ENCODE measurements around the gene PPP1R10. TPM values are rescaled to one million over a fixed set of nuclear protein-coding genes. Genes with fewer than 3 reads are reported as not detected.

The PPP1R10 gene
- total RNA-seq, 4 donors from 2014 or later: 49.1 to 72.2 (median 57.0) TPM

- no peak for DNase-seq
- 40 to 42% methylated on average over 1 of the region's 1 CpG for whole genome bisulfite sequencing, 2 donors
- peaks cover 26 to 31% of the 10 kb centered on the region in 2 donors for H3K36me3 ChIP-seq
- peak overlapping the region; percentile 75 to 98 (median 97) for H3K27ac ChIP-seq
- TF ChIP-seq POLR2A (IDR thresholded peaks at IDR 0.05) (no peak), CTCF (IDR thresholded peaks at IDR 0.05) (peak in 3 of 6 experiments; percentile 24 to 27 (median 25))
- no peaks in the 10 kb centered on the region for H3K27me3 ChIP-seq
- peaks cover 42 to 46% of the 10 kb centered on the region in 2 donors for H3K4me1 ChIP-seq
- intact Hi-C loops (cut with DNase I): no loop called here
- H3K9me3 ChIP-seq: no peaks in the 10 kb centered on the region
- no peak overlapping the region for H3K4me3 ChIP-seq (replicated peaks in 1 of 3)
These were observed 4.8 kb downstream of the PPP1R10 start for GRCh38 chr6:30612213-30612612.

- no peaks in the 10 kb centered on the region for H3K27me3 ChIP-seq
- TF ChIP-seq POLR2A (IDR thresholded peaks at IDR 0.05) (no peak), CTCF (IDR thresholded peaks at IDR 0.05) (no peak)
- H3K36me3 ChIP-seq: peaks cover 28 to 33% of the 10 kb centered on the region in 2 donors
- H3K9me3 ChIP-seq: no peaks in the 10 kb centered on the region
- intact Hi-C loops (cut with DNase I): no loop called here
- WGBS, 2 donors: 49 to 53% methylated on average over 2 of the region's 2 CpGs
- DNase-seq: no peak
- H3K4me3 ChIP-seq (replicated peaks in 1 of 3): no peak overlapping the region
- H3K4me1 ChIP-seq: peaks cover 42 to 46% of the 10 kb centered on the region in 2 donors
- peak overlapping the region; percentile 75 to 98 (median 97) for H3K27ac ChIP-seq
These were observed 5.2 kb downstream of the PPP1R10 start for GRCh38 chr6:30611856-30612194.

GRCh38 chr6:30611150-30611855 is 5.7 kb downstream of the PPP1R10 start:
- Histone ChIP-seq H3K36me3 (peaks cover 28 to 33% of the 10 kb centered on the region in 2 donors), H3K9me3 (no peaks in the 10 kb centered on the region), H3K27me3 (no peaks in the 10 kb centered on the region), H3K4me1 (peaks cover 42 to 46% of the 10 kb centered on the region in 2 donors), H3K27ac (peak overlapping the region; percentile 75 to 98 (median 97)), H3K4me3 (replicated peaks in 1 of 3) (no peak overlapping the region)
- DNase-seq: peak; percentile 48 to 50
- 57 to 58% methylated on average over 9 of the region's 9 CpGs for whole genome bisulfite sequencing, 2 donors
- intact Hi-C loops (cut with DNase I): no loop called here
- TF ChIP-seq POLR2A (IDR thresholded peaks at IDR 0.05) (no peak), CTCF (IDR thresholded peaks at IDR 0.05) (no peak)

- intact Hi-C loops (cut with DNase I): no loop called here
- H3K4me1 ChIP-seq: peaks cover 42 to 46% of the 10 kb centered on the region in 2 donors
- DNase-seq: no peak
- 79 to 86% methylated on average over 4 of the region's 4 CpGs for WGBS, 2 donors
- peak overlapping the region in 2 of 3 donors; percentile 97 to 98 for H3K27ac ChIP-seq
- H3K4me3 ChIP-seq (replicated peaks in 1 of 3): no peak overlapping the region
- peaks cover 32 to 41% of the 10 kb centered on the region in 2 donors for H3K36me3 ChIP-seq
- no peaks in the 10 kb centered on the region for H3K27me3 ChIP-seq
- no peak for TF ChIP-seq POLR2A (IDR thresholded peaks at IDR 0.05)
- no peak for TF ChIP-seq CTCF (IDR thresholded peaks at IDR 0.05)
- H3K9me3 ChIP-seq: no peaks in the 10 kb centered on the region
These were observed 7.0 kb downstream of the PPP1R10 start for GRCh38 chr6:30610065-30610464.

GRCh38 chr6:30603961-30604360 is 13.1 kb downstream of the PPP1R10 start:
- H3K36me3 ChIP-seq: peaks cover 69 to 82% of the 10 kb centered on the region in 2 donors

More at GRCh38 chr6:30603961-30604360, 13.1 kb downstream of the PPP1R10 start:
- Histone ChIP-seq H3K27ac (no peak overlapping the region), H3K4me3 (replicated peaks in 1 of 3) (no peak overlapping the region), H3K27me3 (no peaks in the 10 kb centered on the region), H3K9me3 (no peaks in the 10 kb centered on the region), H3K4me1 (peaks cover 4 to 9% of the 10 kb centered on the region in 2 donors)
- intact Hi-C loops (cut with DNase I): no loop called here
- TF ChIP-seq CTCF (IDR thresholded peaks at IDR 0.05): no peak
- WGBS, 2 donors: 94 to 95% methylated on average over 13 of the region's 13 CpGs
- DNase-seq: no peak

Measured in thyroid gland (tissue), 4 donors.